IMR-90 (cell line): ENCODE results near the gene MOV10L1.

Source experiments
- CEBPB ChIP-seq: IDR thresholded peaks from 2 replicates; pipeline ENCODE4 v1.6.1; 2012; ENCODE audit warnings: low read depth, low read length, improper control_type of control experiment
- CHD1 ChIP-seq: IDR thresholded peaks from 2 replicates; pipeline ENCODE4 v1.6.1; 2012; ENCODE audit warnings: low read depth, low read length, improper control_type of control experiment
- CTCF ChIP-seq: conservative IDR thresholded peaks from 2 replicates; pipeline ENCODE4 v1.5.1; 2012; ENCODE audit warnings: mild to moderate bottlenecking, low read depth, low read length, improper control_type of control experiment
- FOS ChIP-seq: fragments of 150-350 bp; IDR thresholded peaks from 2 replicates; pipeline ENCODE4 v1.6.1; 2016; ENCODE audit warnings: low read depth, low read length
- MAFK ChIP-seq: IDR thresholded peaks from 2 replicates; pipeline ENCODE4 v1.6.1; 2012; ENCODE audit warnings: low read depth, low read length, improper control_type of control experiment
- MAZ ChIP-seq: IDR thresholded peaks from 2 replicates; pipeline ENCODE4 v1.6.1; 2012; ENCODE audit warnings: low read depth, mild to moderate bottlenecking, low read length, improper control_type of control experiment, moderate library complexity, borderline replicate concordance
- MXI1 ChIP-seq: IDR thresholded peaks from 2 replicates; pipeline ENCODE4 v1.6.1; 2012; ENCODE audit warnings: low read depth, mild to moderate bottlenecking, low read length, moderate library complexity, borderline replicate concordance
- POLR2A ChIP-seq: IDR thresholded peaks from 2 replicates; pipeline ENCODE4 v1.6.1; 2012; ENCODE audit warnings: mild to moderate bottlenecking, low read depth, low read length
- RAD21 ChIP-seq: IDR thresholded peaks from 2 replicates; pipeline ENCODE4 v1.6.1; 2012; ENCODE audit warnings: low read length, improper control_type of control experiment
- RCOR1 ChIP-seq: IDR thresholded peaks from 2 replicates; pipeline ENCODE4 v1.6.1; 2012; ENCODE audit warnings: mild to moderate bottlenecking, low read length, improper control_type of control experiment; ENCODE audit not compliant: insufficient replicate concordance
- RFX5 ChIP-seq: IDR thresholded peaks from 2 replicates; pipeline ENCODE4 v1.8.0; 2012; ENCODE audit warnings: low read depth, mild to moderate bottlenecking, low read length, moderate library complexity
- SMC3 ChIP-seq: fragments of 150-350 bp; IDR thresholded peaks from 2 replicates; pipeline ENCODE4 v1.6.1; 2016; ENCODE audit warnings: low read depth, mild to moderate bottlenecking, antibody characterized with exemption, low read length, moderate library complexity

- TF ChIP-seq CTCF (no peak), SMC3 (no peak), RAD21 (no peak), CHD1 (no peak), CEBPB (no peak), RFX5 (no peak), MAFK (no peak), MXI1 (no peak), POLR2A (no peak), MAZ (no peak), FOS (no peak), RCOR1 (no peak)
Observed at GRCh38 chr22:50207383-50208140, 117.8 kb downstream of the MOV10L1 start.
